Measurements from ENCODE around the gene ISCA2. TPM values are rescaled to one million over a fixed set of nuclear protein-coding genes. Genes with fewer than 3 reads are reported as not detected.

Gene ISCA2
- polyA plus RNA-seq, 1 donor (not counting 4 experiments of a cell fraction or from before 2014, with no cell fraction given): 33.0 TPM

DNA sequence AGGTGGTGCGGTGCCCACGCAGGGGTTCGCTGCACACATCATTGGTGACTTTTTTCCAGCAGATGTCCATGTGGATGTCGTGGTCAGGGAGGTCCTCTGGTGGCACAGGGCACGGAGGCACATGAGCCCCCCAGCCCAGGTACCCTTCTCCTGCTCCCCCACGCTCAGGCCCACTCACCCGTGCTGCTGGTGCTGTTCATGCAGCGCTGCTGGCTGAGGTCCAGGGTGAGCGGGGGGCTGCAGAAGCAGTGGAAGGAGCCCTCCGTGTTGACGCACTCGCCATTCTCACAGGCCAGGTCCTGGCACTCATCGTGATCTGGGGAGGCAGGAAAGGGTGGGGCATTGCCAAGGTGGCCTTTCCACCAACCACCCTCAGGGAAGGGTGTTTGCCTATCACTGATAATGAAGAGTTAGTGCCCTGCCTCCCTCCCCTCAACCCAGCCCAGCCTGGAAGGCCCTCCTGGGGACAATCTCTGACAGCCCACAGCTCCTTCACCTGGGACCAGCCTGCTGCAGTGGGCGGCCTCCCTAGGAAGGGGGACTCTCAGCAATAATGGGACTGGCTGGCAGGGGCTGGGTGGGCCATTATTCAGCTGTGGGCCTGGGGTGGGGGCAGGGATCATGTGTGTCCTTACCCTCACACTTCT lies 9.8 kb downstream of the ISCA2 start:
- Histone ChIP-seq H3K36me3 (ENCODE audit: control insufficient read depth in 2 of 2, extremely low read depth in 1 of 2, insufficient read depth in 2 of 2, low read length in 2 of 2) (peaks cover 69 to 76% of the 10 kb centered on the region in 2 experiments), H3K9ac (ENCODE audit: control insufficient read depth, extremely low read depth, insufficient read depth, low read length) (no peak overlapping the region), H3K9me3 (ENCODE audit: control insufficient read depth, low read depth, low read length) (no peaks in the 10 kb centered on the region), H3K27me3 (ENCODE audit: control insufficient read depth, extremely low read depth, insufficient read depth, low read length) (no peaks in the 10 kb centered on the region), H2AFZ (ENCODE audit: control insufficient read depth, low read length) (no peak overlapping the region), H3K27ac (ENCODE audit: control insufficient read depth, insufficient read depth, low read length) (no peak overlapping the region), H3K4me2 (ENCODE audit: control insufficient read depth, extremely low read depth, insufficient read depth, low read depth, low read length) (no peak overlapping the region), H3K79me2 (ENCODE audit: control insufficient read depth, insufficient read depth, low read length) (no peaks in the 10 kb centered on the region), H4K20me1 (ENCODE audit: control insufficient read depth, extremely low read depth, insufficient read depth, low read length) (no peaks in the 10 kb centered on the region), H3K9me1 (ENCODE audit: control insufficient read depth, extremely low read depth, insufficient read depth, low read length) (no peaks in the 10 kb centered on the region), H3K4me3 (ENCODE audit: control insufficient read depth in 2 of 3, extremely low read depth in 1 of 3, insufficient read depth in 2 of 3, low read depth in 1 of 3, low read length in 3 of 3) (no peak overlapping the region), H3K4me1 (ENCODE audit: control insufficient read depth, extremely low read depth, insufficient read depth, low read length) (peaks cover 19% of the 10 kb centered on the region)
- FAIRE-seq (no peak), DNase-seq (ENCODE audit: low read depth, low spot score) (no peak)
- dilution Hi-C loops (cut with MboI; ENCODE audit: extremely low pct_ligation_motif_present, low sequenced_read_pairs): no loop called here
- no peak for TF ChIP-seq EZH2 (IDR thresholded peaks at IDR 0.05; ENCODE audit: low read length)
- TF ChIP-seq, protein P1, sequence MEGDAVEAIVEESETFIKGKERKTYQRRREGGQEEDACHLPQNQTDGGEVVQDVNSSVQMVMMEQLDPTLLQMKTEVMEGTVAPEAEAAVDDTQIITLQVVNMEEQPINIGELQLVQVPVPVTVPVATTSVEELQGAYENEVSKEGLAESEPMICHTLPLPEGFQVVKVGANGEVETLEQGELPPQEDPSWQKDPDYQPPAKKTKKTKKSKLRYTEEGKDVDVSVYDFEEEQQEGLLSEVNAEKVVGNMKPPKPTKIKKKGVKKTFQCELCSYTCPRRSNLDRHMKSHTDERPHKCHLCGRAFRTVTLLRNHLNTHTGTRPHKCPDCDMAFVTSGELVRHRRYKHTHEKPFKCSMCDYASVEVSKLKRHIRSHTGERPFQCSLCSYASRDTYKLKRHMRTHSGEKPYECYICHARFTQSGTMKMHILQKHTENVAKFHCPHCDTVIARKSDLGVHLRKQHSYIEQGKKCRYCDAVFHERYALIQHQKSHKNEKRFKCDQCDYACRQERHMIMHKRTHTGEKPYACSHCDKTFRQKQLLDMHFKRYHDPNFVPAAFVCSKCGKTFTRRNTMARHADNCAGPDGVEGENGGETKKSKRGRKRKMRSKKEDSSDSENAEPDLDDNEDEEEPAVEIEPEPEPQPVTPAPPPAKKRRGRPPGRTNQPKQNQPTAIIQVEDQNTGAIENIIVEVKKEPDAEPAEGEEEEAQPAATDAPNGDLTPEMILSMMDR (optimal IDR thresholded peaks at IDR 0.05 in 1 of 3, IDR thresholded peaks at IDR 0.05 in 1 of 3, conservative IDR thresholded peaks at IDR 0.05 in 1 of 3; ENCODE audit: extremely low read depth in 1 of 3, insufficient read depth in 2 of 3, low read length in 3 of 3): no peak

DNA sequence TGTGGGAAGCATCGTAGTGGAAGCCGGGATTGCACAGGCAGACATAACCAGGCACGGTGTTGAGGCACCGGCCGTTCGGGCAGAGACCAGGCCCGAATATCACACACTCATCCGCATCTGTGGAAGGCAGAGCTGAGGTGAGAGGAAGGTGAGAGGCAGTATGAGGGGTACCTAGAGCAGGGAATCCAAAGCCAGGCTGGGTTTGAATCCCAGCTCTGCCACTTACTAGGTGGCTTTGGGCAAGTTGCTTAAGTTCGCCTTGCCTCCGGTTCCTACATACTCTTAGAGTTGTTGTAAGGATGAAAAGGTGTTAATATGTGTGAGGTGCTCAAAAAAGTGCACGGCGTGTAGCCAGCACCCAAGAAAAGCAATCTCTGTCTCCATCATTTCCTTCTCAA lies 10.4 kb downstream of the ISCA2 start:
- dilution Hi-C loops (cut with MboI; ENCODE audit: extremely low pct_ligation_motif_present, low sequenced_read_pairs): no loop called here
- no peak for DNase-seq (ENCODE audit: low read depth, low spot score)
- Histone ChIP-seq H3K9me1 (ENCODE audit: control insufficient read depth, extremely low read depth, insufficient read depth, low read length) (no peaks in the 10 kb centered on the region), H3K4me1 (ENCODE audit: control insufficient read depth, extremely low read depth, insufficient read depth, low read length) (peaks cover 19% of the 10 kb centered on the region), H3K27me3 (ENCODE audit: control insufficient read depth, extremely low read depth, insufficient read depth, low read length) (no peaks in the 10 kb centered on the region), H3K4me2 (ENCODE audit: control insufficient read depth, extremely low read depth, insufficient read depth, low read depth, low read length) (no peak overlapping the region), H4K20me1 (ENCODE audit: control insufficient read depth, extremely low read depth, insufficient read depth, low read length) (no peaks in the 10 kb centered on the region), H3K36me3 (ENCODE audit: control insufficient read depth in 2 of 2, extremely low read depth in 1 of 2, insufficient read depth in 2 of 2, low read length in 2 of 2) (peaks cover 74 to 76% of the 10 kb centered on the region in 2 experiments), H2AFZ (ENCODE audit: control insufficient read depth, low read length) (no peak overlapping the region), H3K4me3 (ENCODE audit: control insufficient read depth in 2 of 3, extremely low read depth in 1 of 3, insufficient read depth in 2 of 3, low read depth in 1 of 3, low read length in 3 of 3) (no peak overlapping the region), H3K79me2 (ENCODE audit: control insufficient read depth, insufficient read depth, low read length) (no peaks in the 10 kb centered on the region), H3K9me3 (ENCODE audit: control insufficient read depth, low read depth, low read length) (no peaks in the 10 kb centered on the region), H3K9ac (ENCODE audit: control insufficient read depth, extremely low read depth, insufficient read depth, low read length) (no peak overlapping the region), H3K27ac (ENCODE audit: control insufficient read depth, insufficient read depth, low read length) (no peak overlapping the region)
- TF ChIP-seq, protein P1 (optimal IDR thresholded peaks at IDR 0.05 in 1 of 3, IDR thresholded peaks at IDR 0.05 in 1 of 3, conservative IDR thresholded peaks at IDR 0.05 in 1 of 3; ENCODE audit: extremely low read depth in 1 of 3, insufficient read depth in 2 of 3, low read length in 3 of 3): no peak
- TF ChIP-seq EZH2 (IDR thresholded peaks at IDR 0.05; ENCODE audit: low read length): no peak
- no peak for FAIRE-seq

Measured in keratinocyte (primary cell).